Measurements from ENCODE around the gene NPHP1.
"Not testable (repeated sequence)": the region's sequence is repeated elsewhere in the genome, so short reads cannot be mapped to it uniquely, and the experiment has no call there.

NPHP1 gene

DNA sequence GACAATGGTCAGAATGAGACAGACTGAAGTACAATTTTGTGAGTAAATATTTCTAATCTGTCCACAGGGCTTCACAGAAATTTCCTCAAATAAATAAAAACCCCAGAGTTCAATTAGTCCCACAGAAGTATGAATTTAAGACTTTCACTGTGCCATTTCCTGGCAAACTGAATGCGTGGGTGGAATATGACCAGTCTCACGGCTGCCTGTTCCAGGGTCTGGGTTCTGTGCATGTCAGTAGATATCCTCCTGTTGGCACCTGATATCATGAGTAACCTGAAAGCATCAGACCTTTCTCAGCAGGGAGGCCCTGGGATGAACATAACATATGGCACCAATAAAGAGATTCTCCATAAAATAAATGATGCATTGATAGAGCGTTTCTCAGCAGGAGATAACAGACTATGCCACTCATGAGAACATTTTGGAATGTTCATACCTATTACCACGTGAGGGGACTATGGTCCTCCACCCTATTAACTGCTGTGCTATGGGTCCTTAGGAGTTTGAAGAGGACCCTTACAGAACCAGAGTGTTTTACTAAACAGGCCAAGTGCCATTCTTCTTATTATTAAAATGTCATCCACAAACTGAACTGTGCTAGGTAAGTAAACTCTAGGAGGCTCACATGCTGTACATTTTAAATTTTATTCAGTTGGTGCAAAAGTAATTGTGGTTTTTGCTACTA, 78.6 kb downstream of the NPHP1 start:
- DNase-seq, result no peak

DNA sequence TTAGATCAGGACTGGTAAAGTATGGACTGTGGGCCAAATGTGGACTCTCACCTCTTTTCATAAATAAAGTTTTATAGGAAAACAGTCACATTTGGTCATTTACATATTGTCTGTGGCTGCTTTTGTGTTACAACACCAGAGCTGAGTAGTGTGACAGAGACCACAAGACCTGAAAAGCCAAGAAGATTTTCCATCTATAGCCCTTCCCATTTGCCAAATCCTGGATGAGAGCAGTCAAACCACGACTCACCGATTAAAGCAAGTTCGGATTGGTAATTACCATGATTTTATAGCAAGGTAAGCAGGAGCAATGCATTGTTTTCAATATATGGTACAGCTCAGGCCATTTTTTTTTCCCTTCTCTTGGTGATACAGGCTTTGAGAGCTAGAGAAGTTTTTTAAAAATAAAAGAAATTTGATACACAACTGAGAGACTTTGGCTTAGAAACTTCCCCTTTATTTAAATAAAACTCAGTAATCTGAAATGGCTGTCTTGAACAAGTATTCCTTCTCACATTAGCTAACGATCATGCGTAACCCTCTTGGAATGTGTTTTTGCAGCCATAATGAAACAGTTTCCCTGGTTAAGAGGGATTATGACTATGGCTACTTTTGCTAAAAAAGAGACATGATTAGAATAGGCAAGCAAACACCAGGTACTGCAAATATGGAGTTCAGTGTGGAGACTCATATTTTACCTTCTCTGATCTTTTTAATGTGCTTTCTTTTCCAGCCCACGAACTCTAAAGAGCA, 79.7 kb downstream of the NPHP1 start:
- DNase-seq, result no peak

DNA sequence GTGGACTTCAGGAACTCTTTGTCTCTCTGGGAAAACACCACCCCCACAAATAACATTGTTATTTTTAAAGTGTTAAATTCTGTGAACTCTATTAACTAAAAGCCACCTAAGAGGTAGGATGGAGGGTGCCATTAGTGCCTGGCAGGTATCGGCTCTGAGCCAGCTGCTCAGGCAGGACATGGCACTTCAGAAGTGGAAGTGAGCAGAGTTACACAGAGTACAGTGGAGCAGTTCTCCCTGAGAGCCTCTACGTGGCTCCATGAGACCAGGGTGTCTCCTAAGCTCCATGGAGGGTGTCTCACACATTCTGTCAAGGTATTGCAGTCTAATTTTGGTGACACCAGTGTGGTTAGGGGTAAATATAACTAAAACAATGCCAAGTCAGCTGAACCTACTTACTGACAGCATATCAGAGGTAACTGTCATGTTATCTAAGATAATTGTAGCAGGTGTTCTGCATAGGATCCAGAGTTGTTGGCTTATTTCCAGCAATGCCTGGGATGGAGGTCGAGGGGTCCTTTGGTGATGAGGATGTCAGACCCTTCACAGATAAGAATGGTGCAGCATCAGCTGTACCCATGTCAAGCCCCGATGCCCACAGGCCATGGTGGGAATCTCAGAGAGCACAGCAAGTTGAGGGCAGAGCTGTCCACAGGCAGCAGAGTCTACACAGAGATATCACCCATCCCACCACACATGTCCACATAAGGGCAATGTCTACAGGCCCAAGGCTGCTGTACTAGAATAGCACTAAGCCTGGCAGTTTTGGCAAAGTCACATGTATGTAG, 80.6 kb downstream of the NPHP1 start:
- DNase-seq, result no peak

DNA sequence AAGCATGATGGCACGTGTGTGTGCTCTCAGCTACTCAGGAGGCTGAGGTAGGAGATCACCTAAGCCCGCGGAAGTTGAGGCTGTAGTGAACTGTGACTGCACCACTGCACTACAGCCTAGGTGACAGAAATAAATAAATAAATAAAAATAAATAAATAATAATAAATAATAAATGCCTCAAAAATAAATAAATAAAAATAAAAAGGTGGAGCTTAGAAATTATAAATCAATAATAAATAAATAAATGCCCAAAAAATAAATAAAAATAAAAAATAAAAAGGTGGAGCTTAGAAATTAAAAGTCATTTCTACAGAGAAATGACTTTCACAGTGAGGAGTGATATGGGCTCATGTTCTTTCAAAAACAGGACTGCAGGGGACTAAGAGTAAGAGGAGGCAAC, 83.2 kb downstream of the NPHP1 start:
- DNase-seq, result no peak

DNA sequence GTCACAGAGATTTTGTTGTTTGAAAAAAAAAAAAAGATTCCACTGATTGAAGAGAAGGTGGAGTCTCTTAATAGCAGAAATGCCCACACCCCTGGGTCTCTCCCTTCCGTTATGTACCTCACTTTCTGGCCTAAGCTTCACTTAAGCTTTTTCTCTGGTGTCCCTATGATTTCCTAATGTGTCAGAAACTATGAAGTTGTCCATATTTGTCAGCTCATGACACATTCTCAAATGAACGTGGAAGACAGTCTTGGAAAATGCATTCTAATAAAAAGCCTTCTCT, 83.8 kb downstream of the NPHP1 start:
- no peak for DNase-seq

DNA sequence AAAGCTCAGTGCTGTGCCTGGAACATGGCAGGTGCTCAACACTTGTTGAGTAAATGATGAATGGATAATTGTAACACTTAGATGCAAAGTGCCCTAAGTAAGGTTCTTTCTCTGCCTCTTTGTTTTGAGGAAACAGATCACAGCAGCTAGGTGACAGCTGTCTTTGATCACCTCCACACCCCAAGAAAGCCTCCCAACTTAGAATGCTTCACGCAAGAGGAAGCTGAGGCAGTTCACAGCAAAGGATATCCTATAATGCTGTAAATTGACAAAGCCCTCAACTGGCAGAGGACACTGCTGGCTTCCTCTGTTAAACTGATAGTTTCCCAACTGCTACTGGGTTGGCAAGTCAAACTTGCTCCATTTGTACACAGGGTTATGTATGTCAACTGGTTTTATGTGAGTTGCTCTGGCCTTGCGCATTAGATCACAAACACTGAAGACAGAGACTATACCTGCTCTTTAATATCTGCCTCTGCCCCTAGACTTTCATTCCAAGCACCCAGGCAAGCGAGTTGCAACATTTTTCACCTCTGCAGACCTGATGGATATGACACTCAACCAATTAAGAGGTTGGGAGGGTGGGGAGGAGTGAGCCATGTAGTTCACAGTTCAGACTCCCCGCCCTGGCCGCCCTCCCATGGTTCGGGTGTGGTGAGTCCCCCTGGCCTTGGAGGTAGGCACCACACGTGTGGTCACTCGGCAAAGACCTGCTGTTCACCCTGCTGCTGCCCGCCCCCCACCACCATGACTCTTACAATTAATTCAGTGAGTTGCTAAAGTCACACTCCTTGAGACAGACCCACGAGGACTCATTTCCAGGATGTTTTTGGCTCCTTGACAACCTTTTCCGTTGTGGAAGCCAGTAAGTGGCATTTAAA, 84.4 kb downstream of the NPHP1 start:
- no peak for DNase-seq

DNA sequence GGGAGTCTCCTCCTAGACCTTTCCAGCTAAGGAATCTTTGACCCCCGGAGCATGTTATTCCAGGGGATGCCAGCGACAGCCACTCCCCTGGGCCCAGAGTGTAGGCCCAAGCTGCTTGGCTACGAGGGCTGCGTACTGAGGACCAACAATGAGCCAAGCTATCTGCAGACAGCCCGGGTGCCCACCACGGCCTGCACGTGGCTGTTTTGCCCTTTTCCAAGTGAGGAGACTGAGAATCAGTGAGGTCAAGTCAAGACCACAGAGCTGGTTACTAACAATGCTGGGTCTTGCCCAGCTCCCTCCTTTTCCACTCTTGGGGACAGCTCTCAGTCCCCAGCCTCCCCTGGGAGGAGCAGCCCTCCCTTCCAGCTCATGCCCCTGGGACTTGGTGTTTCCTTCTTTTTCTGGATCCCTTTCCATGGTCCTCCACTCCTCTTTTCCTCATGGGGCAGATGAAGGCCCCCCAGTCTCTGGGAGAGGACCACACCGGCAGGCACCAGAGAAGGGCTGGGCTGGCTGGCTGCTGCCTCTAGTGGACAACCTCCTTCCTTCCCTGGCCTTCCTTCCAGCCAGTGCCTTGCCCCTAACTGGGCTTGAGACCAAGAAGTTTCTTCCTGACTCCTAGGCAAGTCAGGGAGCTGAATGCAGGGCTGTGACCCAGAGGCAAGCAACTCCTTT, 88.6 kb downstream of the NPHP1 start:
- DNase-seq, result no peak

DNA sequence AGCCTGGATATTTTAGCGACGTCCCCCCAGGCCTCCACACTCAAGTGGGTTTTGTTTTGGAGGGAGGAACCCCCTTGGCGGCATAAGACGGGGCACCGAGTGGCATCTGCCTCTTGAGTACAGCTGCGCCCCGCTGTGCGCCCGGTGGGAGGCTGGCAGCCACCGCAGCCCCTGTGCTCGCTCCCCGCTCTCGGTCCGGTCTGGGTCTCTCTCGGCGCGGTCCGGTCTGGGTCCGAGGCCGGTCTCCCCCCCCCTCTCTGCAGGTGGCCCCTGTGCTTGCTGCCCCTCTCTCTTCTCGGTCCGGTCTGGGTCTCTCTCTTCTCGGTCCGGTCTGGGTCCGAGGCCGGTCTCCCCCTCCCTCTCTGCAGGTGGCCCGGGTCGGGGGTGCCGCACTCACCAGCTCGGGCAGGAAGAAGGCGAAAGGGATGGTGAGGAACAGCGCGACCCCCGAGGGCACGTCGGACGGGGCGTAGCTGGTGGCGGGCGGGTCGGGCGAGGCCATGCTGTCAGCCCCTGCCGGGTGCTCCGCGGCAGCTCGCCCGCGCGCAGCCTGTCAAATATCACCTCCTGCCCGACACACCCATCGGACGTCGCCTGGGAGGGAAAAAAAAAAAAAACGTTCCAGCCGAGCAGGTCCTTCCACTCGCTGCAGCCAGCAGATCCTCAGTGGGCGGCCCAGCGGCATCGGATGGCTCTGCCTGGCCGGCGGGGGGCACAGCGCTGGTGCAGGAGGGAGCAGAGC, 89.4 kb downstream of the NPHP1 start, which contains the start of gene MALL:
TSS of gene MALL (minus strand) at position 532 of the 742 bp plus-strand sequence. CDS start at position 502, 30 bp downstream.
- DNase-seq, result no peak

DNA sequence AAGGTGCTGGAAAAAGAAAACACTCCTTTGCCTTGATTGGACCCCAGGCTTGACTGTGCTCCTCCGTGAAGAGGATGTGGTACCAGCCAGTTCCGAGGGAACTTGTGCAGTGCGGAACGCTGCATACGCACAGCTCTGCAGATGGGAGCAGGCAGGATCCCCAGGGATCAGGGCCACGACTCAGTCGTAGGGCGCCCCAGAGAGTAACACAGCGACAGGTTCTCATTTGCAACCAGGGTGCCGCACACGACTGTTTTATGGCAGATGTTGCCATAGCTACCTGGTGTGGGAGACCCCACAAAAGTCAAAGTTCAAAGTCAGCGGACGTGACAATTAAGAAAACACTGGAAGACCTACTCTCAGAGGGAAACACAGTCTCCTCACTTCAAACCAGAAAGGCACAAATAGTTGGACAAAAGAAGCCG, 90.0 kb downstream of the NPHP1 start:
- DNase-seq, result no peak

DNA sequence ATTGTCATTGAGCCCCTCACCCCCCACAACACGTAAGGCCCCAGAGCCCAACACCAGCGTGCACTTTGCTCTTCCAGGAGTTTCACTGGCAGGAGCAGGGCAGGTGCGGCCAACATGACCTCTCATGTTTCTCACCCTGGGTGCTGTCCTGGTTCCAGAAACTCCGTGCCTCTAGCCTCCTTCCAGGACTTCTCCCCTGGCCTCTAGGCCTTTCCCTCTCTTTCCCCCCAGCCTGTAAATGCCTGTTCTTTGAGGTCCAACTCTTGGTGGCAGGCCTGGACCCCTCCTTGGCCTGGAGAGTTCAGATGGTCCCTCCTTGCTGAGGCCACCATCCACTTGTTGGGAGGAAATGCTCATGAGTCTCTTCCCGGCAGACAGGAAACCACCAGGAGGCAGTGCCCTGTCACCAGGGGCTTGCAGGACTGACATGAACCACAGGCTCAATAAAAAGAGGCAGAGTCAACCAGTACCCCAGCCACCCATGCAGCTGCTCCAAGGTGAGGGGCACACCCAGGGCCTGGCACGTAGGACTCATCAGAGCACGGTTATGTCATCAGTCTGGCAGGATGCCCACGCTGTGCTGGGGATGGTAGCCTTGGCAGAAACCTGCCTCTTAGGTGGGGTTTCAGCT, 90.7 kb downstream of the NPHP1 start:
- DNase-seq, result no peak

DNA sequence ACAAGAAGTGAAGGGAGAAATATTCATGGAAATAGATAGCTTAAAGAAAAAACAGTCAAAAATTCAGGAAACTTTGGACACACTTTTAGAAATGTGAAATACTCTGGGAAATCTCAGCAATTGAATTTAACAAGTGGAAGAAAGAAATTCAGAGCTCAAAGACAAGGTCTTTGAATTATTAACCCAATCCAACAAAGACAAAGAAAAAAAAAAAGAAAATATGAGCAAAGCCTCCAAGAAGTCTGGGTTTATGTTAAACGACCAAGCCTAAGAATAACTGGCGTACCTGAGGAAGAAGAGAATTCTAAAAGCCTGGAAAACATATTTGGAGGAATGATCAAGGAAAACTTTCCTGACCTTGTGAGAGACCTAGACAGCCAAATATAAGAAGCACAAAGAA, 96.5 kb downstream of the NPHP1 start:
- not testable (repeated sequence) for DNase-seq

DNA sequence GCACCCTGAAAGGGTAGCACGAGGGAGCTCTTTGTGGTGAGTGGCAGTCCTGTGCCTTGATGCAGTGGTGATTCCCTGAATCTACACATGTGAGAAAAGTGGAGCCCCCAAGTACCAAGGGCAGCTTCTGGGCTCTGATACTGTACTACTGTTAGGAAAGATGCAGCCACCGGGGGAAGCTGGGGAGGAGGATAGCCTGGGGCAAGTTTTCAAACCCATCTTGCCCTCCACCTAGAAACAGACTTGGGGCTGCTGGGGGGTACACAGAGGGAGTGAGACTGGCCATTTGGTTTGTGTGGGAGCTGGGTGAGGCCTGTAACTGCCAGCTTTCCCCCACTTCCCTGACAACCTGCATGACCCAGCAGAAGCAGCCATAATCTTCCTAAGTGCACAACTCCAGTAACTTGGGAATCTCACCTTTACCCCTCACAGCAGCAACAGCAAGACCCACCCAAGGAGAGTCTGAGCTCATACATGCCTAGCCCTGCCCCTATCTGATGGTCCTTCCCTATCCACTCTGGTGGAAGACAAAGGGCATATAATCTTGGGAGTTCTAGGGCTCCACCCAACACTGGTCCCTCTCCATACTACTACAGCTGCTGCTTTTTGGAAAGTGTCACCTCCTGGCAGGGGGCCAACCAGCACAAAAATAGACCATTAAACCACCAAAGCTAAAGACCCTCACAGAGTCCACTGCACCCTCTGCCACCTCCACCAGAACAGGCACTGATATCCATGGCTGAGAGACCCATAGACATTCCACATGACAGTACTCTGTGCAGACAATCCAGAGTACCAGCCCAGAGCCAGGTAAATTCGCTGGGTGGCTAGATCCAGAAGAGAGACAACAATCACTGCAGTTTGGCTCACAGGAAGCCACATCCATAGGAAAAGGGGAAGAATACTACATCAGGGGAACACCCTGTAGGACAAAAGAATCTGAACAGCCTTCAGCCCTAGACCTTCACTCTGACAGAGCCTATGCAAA, 97.4 kb downstream of the NPHP1 start:
- no peak for DNase-seq

DNA sequence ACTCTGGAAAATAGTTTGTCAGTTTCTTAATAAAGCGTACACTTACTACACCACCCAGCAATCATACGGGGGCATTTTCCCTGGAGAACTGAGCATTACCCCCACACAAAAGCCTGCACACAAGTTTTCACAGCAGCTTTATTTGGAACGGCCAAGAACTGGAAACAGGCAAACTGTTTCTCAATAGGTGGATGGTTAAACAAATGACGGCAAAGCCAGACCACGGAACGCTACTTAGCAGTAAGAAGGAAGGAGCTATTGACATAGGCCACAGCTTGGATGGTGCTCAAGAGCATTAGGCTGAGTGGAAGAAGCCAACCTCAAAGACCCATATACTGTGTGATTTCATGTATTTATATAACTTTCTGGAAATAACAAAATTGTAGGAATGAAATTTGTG, 98.2 kb downstream of the NPHP1 start:
- DNase-seq, result no peak

DNA sequence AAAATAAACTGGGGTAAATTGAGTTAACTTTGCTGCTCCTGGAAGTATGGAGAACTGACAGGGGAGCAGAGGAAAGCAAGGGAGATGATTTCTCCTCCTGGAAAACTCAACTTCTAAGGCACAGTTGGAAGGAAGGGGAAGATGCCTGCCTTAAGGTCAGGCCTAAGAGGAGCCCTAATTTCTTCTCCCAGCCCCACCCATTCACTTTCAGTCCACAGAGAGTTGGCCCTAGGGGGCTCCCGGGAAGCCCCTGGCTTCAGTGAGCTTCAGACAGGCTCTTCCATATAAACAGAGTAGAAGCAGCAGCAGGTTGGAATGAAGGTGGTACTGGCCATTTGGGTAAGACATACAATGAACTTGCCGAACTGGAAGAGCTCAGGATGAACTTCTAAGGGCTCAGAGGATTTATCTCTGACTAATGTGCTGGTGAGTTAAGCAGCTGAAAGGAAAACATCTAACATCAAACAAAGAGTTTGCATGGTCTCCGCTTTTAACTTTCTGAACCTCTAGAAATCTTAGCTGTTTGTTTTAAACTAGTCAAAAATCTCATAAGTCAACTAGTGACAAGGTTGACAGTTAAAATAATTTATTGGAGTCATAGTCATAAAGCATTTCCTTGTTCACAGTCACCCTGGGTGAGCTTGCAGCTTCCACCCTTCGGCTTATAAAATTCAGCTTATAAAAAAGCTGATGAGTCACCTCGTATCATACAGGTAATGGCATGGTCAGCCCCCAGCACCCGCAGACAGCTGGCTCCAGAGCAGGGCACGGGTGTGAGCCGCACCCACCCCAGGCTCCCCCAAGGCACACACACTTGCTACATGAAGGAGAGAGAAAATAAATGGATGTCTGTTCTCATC, 99.0 kb downstream of the NPHP1 start:
- DNase-seq, result no peak

DNA sequence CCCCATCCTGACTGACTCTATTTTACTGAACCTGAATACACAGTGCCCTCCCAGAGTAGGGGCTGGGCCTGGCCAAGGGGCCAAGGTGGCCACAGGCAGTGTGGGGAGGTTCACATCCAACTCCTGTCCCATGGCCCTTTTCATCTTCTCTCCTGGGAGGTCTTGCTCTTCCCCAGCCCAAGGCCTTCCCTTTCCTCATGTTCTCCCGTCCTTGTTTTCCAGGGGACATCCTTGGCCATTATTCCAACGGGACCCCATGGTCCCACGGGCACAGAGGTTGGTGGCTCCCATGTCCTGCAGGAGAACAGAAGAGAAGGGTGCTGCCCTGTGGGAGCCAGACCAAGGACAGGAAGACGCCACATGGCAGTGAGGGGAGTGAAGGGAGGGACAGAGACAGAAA, 99.6 kb downstream of the NPHP1 start:
- no peak for DNase-seq

DNA sequence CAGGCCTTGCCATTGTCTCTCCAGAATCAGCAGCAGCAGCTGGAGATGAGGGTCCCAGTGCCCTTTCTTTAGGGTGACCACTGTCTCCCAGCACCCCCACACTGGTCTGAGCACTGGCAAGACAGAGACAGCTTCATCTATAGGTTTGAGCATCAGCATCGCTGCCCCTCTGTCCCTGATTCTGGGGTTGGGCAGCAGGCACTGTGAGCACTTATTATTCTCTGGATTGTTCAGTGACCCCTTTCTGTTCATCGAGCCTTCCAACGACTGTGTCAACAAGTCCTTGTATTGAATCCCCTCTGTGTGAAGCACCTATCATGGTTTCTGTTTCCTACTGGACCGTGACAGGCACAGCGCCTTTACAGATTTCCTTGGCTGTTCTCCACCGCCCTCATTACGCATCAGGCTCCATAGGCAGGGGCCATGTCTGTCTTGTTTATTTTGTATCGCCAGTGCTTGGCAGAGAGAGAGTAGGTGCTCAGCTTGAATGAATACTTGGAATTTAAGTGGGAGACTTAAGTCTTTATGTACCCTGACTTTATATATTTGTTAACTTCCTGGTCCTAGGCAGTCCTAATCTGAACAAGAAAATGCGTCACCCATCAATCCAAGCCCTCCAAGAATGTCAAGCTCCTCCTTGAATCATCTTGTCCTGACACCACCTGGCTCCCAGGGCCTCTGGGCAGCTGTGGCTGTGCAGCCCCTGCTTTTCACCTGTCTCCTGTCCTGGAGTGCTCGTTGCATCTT, 100.6 kb downstream of the NPHP1 start:
- no peak for DNase-seq

DNA sequence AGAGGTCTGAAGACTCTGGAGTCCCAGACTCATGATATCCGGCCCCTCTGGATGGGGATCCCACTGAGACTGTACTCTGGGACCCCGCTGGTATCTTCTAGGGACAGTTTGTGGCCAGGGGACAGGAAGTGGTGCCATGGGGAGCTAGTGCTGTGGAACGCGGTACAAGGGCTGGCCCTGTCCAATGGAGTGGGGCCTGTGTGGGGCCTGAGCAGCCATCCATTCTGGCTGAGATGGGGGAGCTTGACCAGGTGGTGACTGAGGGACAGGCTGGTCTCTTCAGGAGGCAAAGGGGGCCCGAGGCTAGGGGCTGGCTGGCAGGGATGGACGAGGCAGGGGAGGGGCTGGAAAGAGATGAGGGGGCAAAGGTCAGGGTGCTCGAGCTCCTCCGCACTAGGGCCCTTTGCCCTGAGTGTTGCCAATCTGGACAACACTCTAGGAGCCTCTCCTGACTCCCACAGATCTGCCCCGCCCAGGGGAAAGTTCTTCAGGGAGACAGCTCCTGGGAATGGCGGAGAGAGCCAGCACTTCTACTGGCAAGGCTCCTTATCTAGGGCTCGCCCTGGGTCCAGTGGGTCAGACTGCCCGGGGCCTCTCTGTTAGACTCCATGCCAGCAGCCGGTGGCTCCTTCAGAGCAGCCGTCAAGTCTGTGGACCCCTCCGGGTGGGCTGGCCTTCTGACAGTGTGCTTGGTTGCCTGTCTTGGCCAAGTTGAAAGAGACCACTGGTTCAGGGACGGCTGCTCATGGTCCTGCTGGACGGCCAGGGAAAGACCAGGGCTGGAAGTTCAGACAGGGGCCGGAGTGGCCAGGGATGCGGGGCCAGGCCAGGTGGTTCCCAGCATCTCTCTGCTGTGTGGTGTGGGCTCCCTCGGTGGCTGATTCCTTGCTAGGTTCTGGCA, 101.5 kb downstream of the NPHP1 start:
- no peak for DNase-seq

Measured in CD4-positive, alpha-beta T cell treated with Interleukin-17A for 4 hours (primary cell).